ENCODE measurements around the gene S1PR2. TPM values are rescaled to one million over a fixed set of nuclear protein-coding genes. Genes with fewer than 3 reads are reported as not detected.
"Not testable (repeated sequence)": the region's sequence is repeated elsewhere in the genome, so short reads cannot be mapped to it uniquely, and the experiment has no call there.

The S1PR2 gene
- total RNA-seq, 1 donor from 2014 or later, result 2.5 TPM

DNA sequence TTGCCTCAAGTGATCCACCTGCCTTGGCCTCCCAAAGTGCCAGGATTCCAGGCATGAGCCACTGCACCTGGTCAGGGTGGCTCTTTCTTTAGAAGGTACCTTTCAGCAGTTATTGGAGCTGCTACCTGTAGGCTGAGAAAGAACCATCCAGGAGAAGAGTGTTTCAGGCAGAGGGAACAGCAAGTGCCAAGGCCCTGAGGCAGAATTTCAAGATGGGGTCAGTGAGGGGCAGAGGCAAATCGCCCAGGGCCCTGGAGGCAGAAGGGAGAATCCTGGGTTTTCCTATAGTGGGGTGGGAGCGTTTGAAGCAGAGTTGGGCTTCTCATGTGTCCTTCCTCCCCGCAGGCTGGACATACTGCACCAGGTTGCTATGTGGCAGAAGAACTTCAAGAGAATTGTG, 23.1 kb upstream of the S1PR2 start:
- TF ChIP-seq, protein P1, sequence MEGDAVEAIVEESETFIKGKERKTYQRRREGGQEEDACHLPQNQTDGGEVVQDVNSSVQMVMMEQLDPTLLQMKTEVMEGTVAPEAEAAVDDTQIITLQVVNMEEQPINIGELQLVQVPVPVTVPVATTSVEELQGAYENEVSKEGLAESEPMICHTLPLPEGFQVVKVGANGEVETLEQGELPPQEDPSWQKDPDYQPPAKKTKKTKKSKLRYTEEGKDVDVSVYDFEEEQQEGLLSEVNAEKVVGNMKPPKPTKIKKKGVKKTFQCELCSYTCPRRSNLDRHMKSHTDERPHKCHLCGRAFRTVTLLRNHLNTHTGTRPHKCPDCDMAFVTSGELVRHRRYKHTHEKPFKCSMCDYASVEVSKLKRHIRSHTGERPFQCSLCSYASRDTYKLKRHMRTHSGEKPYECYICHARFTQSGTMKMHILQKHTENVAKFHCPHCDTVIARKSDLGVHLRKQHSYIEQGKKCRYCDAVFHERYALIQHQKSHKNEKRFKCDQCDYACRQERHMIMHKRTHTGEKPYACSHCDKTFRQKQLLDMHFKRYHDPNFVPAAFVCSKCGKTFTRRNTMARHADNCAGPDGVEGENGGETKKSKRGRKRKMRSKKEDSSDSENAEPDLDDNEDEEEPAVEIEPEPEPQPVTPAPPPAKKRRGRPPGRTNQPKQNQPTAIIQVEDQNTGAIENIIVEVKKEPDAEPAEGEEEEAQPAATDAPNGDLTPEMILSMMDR (conservative IDR thresholded peaks at IDR 0.05; ENCODE audit: low read depth, low read length), result no peak

DNA sequence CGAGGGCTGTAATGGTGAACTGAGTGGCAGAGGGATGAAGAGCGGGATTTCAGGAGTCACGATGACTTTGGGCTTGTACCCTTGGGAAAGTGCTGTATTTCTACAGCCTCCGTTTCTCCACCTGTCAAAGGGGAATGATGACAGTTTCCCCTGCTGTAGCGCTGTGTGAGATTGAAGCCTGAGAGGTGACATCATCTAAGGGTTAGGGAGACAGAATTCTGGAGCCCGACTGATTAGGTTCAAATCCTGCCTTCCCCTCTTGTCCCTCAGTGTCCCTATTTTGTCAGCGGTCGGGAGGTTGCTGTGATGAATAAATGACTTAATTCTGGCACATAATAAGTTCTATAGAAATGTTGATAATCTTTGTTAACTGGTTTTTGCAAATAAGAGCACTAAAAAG, 21.6 kb upstream of the S1PR2 start:
- DNase-seq (ENCODE audit: low read depth), result no peak
- TF ChIP-seq, protein P1 (conservative IDR thresholded peaks at IDR 0.05; ENCODE audit: low read depth, low read length), result no peak
- H3K4me3 ChIP-seq (ENCODE audit: low read depth, low read length), result peak overlapping the region; percentile 89

More for the DNA sequence above, 23.1 kb upstream of the S1PR2 start:
- DNase-seq (ENCODE audit: low read depth), result no peak
- H3K4me3 ChIP-seq (ENCODE audit: low read depth, low read length), result no peak overlapping the region

DNA sequence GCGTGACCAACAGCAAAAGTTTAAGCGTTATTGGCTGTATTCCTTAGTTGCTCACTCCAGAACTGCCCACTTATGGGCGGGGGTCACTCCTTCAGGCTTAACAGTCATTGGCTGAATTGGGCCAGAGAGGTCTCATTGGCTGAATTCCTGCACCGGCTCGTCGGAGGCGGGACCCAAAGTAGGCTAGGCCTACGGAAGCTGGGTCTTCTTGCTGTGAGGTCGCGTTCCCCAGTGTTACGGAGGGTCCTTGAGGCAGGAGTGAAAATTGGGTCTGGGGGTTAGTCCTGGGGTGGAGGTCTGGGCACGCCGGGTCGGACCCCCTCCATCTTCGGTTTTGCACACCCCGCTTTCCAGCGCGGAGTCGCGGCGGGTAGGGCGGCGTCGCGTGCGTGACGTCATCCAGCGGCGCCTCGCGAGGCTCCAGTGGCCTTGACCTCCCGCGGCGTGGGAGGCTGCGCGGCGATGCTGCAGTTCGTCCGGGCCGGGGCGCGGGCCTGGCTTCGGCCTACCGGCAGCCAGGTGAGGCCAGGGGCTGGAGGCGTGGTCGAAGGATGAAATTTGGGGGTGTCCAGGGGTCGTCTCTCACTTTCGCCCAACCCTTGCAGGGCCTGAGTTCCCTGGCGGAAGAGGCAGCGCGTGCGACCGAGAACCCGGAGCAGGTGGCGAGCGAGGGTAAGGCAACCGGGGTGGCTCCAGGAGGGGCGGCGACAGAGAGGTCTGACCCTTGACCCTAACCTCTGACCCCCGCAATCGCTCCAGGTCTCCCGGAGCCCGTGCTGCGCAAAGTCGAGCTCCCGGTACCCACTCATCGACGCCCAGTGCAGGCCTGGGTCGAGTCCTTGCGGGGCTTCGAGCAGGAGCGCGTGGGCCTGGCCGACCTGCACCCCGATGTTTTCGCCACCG, 20.9 kb upstream of the S1PR2 start, which contains the start of gene MRPL4:
Gene MRPL4 (plus strand): TSS at position 423 of the 903 bp plus-strand sequence. CDS start 40 bp downstream, at position 463.
- peak; percentile 92 for DNase-seq (ENCODE audit: low read depth)
- peak within 1 kb of the TSS; percentile 89 for H3K4me3 ChIP-seq (ENCODE audit: low read depth, low read length)
- TF ChIP-seq, protein P1 (conservative IDR thresholded peaks at IDR 0.05; ENCODE audit: low read depth, low read length), result no peak

DNA sequence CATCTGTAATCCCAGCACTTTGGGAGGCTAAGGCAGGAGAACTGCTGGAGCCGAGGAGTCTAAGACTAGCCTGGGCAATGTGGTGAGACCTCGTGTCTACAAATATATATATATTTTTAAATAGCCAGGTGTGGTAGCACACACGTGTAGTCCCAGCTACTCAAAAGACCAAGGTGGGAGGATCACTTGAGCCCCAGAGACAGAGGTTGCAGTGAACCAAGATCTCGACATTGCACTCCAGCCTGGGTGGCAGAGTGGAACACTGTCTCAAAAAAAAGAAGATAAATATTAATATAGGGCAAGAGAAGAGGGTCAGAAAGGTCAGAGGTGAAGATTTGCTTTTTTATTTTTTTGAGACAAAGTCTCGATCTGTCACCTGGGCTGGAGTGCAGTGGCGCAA, 15.4 kb upstream of the S1PR2 start:
- TF ChIP-seq, protein P1 (conservative IDR thresholded peaks at IDR 0.05; ENCODE audit: low read depth, low read length), result no peak
- H3K4me3 ChIP-seq (ENCODE audit: low read depth, low read length), result no peak overlapping the region
- DNase-seq (ENCODE audit: low read depth), result no peak

DNA sequence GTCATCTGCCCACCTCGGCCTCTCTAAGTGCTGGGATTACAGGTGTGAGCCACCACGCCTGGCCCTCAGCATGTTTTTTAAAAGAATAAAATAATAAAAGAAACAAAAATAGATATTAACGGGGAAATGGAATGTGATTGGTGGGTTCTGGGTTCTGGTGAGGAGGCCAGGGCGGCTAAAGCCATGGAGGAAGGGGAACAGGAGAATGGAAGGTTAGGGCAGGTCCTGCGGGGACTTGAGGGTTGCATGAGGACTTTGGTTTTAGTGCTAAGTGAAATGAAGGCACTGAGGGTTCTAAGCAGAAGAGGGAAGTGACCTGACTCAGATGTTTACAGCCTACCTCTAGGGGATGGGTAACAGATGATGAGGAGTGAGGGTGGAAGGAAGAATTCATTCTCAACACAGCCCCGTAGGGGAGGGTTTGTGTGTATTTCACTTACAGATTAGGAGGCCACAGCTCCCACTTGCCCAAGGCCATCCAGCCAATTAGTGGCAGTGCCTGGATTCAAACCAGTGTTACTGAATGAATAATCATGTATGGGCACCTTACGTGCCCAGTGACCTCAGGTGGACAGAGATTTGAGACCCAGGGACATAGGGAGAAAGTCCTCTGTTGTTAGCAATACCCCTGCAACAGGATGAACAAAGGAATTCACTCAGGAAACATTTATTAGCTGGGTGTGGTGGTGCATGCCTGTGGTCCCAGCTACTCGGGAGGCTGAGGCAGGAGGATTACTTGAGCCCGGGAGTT, 14.2 kb upstream of the S1PR2 start:
- H3K4me3 ChIP-seq (ENCODE audit: low read depth, low read length), result no peak overlapping the region
- DNase-seq (ENCODE audit: low read depth), result no peak
- TF ChIP-seq, protein P1 (conservative IDR thresholded peaks at IDR 0.05; ENCODE audit: low read depth, low read length), result no peak

DNA sequence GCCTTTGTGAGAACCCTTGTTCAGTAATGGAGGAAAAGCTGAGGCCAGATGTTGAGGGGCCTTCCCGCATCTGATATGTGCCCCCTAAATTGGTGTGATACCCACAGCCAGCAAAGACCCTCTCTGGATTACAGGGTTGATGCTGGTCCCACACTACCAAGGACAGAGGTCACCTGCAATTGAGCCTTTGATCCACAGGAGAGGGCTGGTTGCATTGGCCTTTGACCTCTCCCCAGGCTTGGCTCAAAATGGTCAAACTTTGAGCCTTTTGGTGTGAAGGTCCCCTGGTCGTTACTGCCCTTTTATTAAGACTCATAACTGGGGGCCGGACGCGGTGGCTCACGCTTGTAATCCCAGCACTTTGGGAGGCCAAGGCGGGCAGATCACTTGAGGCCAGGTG, 12.5 kb upstream of the S1PR2 start:
- H3K4me3 ChIP-seq (ENCODE audit: low read depth, low read length), result no peak overlapping the region
- TF ChIP-seq, protein P1 (conservative IDR thresholded peaks at IDR 0.05; ENCODE audit: low read depth, low read length), result no peak
- no peak for DNase-seq (ENCODE audit: low read depth)

DNA sequence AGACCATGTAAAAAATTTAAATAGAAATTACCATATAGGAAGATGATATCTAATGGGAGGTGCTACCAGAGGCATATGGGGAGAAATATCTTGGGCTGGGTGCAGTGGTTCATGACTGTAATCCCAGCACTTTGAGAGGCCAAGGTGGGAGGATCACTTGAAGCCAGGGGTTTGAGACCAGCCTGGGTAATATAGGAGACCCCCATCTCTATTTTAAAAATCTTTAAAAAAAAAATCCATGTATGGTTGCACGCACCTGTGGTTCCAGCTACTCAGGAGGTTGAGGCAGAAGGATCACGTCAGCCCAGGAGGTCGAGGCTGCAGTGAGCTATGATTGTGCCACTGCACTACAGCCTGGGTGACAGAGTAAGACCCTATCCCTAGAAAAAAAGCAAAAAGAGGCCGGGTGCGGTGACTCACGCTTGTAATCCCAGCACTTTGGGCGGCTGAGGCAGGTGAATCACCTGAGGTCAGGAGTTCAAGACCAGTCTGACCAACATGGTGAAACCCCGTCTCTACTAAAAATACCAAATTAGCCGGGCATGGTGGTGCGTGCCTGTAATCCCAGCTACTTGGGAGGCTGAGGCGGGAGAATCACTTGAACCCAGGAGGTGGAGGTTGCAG, 10.8 kb upstream of the S1PR2 start:
- not testable (repeated sequence) for DNase-seq (ENCODE audit: low read depth); H3K4me3 ChIP-seq (ENCODE audit: low read depth, low read length)
